ENCODE results near the gene LRRC8E. TPM values are rescaled to one million over a fixed set of nuclear protein-coding genes. Genes with fewer than 3 reads are reported as not detected.

The LRRC8E gene
- not detected in 2 replicates for total RNA-seq (2014; rRNA removed; shearing (Covaris generic); ENCODE audit: low replicate concordance)

DNA sequence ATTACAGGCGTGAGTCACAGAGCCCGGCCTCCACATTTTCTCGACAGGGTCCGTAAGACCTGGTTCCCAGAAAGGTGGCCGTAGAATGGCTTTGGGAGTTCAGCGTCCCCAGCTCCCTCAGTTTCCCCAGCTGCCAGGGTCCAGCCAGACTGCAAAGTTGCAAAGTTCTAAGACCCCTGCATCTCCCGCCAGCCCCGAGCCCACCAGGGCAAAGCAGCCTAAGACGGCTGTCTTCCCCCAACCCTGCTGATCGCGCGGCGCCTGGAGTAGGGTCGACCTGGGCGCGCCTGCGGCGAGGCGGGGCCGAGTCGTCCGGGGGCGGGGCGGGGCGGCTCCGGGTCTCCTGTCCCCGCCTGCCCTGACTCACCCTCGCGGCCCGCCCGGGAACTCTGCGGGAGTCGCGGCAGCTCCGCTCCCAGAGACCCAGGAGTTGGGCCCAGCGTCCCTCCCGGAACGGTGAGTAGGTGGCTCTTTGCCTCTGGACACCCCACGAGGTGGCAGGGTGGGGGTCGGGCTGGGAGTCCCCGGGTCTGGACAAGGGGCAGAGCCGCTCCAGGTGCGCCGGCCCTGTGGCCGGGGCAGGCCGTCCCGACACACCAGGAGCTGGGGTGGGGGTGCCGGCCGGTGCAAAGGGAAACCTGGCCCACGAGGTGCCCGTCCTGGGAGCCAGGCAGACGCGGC lies at the start of gene LRRC8E:
LRRC8E (plus strand) TSS at position 366 of the 681 bp plus-strand sequence. CDS start 7,094 bp downstream, outside the sequence.
- Histone ChIP-seq H3K4me3 (ENCODE audit: low read length) (no peak within 1 kb of the TSS), H3K36me3 (ENCODE audit: insufficient read depth, low read length) (no peaks in the 10 kb centered on the region), H2AFZ (ENCODE audit: low read length) (no peak within 1 kb of the TSS), H3K4me2 (ENCODE audit: low read depth, low read length, poor library complexity, severe bottlenecking) (no peak within 1 kb of the TSS), H3K4me1 (ENCODE audit: low read length) (no peaks in the 10 kb centered on the region), H3K9ac (ENCODE audit: low read length) (no peak within 1 kb of the TSS), H3K79me2 (ENCODE audit: low read length) (no peaks in the 10 kb centered on the region), H3K9me2 (replicated peaks; ENCODE audit: insufficient read depth, low read length) (no peaks in the 10 kb centered on the region), H3K9me3 (ENCODE audit: low read length) (no peaks in the 10 kb centered on the region), H4K20me1 (ENCODE audit: insufficient read depth, low read depth, low read length) (no peaks in the 10 kb centered on the region), H3K27me3 (ENCODE audit: low read length) (no peaks in the 10 kb centered on the region), H3K27ac (ENCODE audit: low read length) (no peak within 1 kb of the TSS)
- no peak for DNase-seq

DNA sequence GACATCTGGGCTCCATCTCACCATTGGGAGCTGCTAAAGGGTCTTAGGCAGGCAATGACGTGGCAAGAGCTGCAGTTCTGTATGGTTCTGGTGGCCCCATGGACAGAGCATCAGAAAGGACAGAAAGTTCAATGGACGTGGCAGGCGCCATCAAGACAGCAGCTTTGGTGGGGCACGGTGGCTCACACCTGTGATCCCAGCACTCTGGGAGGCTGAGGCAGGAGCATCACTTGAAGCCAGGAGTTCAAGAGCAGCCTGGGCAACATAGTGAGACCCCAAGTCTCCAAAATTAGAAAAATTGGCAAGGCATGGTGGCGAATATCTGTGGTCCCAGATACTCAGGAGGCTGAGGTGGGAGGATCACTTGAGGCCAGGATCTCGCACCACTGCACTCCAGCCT lies 48.8 kb upstream of the LRRC8E start:
- Histone ChIP-seq H2AFZ (ENCODE audit: low read length) (no peak overlapping the region), H4K20me1 (ENCODE audit: insufficient read depth, low read depth, low read length) (no peaks in the 10 kb centered on the region), H3K9ac (ENCODE audit: low read length) (no peak overlapping the region), H3K9me3 (ENCODE audit: low read length) (peaks cover 3% of the 10 kb centered on the region; the same call in 1 of the 2 replicates), H3K4me2 (ENCODE audit: low read depth, low read length, poor library complexity, severe bottlenecking) (no peak overlapping the region), H3K9me2 (replicated peaks; ENCODE audit: insufficient read depth, low read length) (no peaks in the 10 kb centered on the region), H3K27ac (ENCODE audit: low read length) (no peak overlapping the region), H3K27me3 (ENCODE audit: low read length) (no peaks in the 10 kb centered on the region), H3K4me3 (ENCODE audit: low read length) (no peak overlapping the region), H3K36me3 (ENCODE audit: insufficient read depth, low read length) (no peaks in the 10 kb centered on the region), H3K79me2 (ENCODE audit: low read length) (no peaks in the 10 kb centered on the region), H3K4me1 (ENCODE audit: low read length) (no peaks in the 10 kb centered on the region)
- no peak for DNase-seq

DNA sequence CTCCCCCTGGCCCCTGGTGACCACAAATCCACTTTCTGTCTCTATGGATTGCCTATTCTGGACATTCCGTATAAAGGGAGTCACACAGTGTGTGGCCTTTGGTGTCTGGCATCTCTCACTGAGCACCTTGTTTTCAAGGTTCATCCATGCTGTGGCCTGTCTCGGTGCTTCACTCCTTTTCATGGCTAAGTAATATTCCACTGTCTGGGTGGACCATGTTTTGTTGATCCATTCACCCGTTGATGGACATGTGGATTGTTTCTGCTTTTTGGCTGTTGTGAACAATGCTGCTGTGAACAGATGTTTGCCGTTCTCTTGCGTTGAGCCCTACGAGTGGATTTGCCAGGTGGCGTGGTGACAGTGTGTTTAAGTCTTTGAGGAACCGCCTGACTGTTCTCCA lies 47.7 kb upstream of the LRRC8E start:
- no peak overlapping the region for H2AFZ ChIP-seq (ENCODE audit: low read length)
- H3K9ac ChIP-seq (ENCODE audit: low read length): no peak overlapping the region
- no peaks in the 10 kb centered on the region for H3K4me1 ChIP-seq (ENCODE audit: low read length)
- no peak overlapping the region for H3K4me2 ChIP-seq (ENCODE audit: low read depth, low read length, poor library complexity, severe bottlenecking)
- H4K20me1 ChIP-seq (ENCODE audit: insufficient read depth, low read depth, low read length): no peaks in the 10 kb centered on the region
- no peak overlapping the region for H3K27ac ChIP-seq (ENCODE audit: low read length)
- no peaks in the 10 kb centered on the region for H3K79me2 ChIP-seq (ENCODE audit: low read length)
- peaks cover 3% of the 10 kb centered on the region; the same call in 1 of the 2 replicates for H3K9me3 ChIP-seq (ENCODE audit: low read length)
- no peak for DNase-seq
- no peaks in the 10 kb centered on the region for H3K9me2 ChIP-seq (replicated peaks; ENCODE audit: insufficient read depth, low read length)
- no peaks in the 10 kb centered on the region for H3K36me3 ChIP-seq (ENCODE audit: insufficient read depth, low read length)
- H3K4me3 ChIP-seq (ENCODE audit: low read length): no peak overlapping the region
- no peaks in the 10 kb centered on the region for H3K27me3 ChIP-seq (ENCODE audit: low read length)

DNA sequence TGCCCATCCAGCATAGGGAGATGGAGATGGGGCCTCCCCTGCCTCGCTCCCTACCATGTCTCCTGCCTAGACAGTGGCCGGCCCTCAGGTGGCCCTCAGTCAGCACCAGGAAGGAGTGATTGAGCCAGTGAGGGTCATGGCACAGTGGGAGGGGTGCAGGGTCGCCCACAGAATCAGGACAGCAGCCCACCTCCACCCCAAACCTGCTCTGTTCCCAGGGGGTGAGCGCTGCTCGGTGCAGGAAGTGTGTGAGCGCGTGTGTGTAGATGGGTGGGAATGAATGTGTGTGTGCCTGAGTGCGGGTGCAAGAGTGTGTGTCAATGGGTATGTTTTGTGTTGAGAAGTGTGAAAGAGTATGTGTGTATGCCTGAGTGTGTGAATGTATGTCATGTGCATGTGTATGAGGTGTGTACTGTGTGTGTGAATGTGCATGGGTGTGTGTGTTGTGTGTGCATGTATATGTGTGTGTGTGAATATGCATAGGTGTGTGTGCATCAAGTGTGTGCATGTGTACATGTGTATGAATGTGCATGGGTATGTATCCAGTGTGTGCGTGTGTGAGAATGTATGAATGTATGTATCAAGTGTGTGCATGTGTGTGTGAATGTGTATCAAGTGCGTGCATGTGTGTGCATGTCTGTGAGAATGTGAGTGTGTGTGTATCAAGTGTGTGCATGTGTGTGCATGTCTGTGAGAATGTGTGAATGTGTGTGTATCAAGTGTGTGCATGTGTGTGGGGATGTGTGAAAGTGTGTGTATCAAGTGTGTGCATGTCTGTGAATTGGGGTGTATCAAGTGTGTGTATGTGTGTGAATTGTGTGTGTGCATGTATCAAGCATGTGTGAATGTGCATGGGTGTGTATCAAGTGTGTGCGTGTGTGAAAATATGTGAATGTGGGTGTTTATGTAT lies 46.3 kb upstream of the LRRC8E start:
- no peak for DNase-seq
- no peak overlapping the region for H3K4me2 ChIP-seq (ENCODE audit: low read depth, low read length, poor library complexity, severe bottlenecking)
- H3K9ac ChIP-seq (ENCODE audit: low read length): no peak overlapping the region
- no peaks in the 10 kb centered on the region for H3K9me2 ChIP-seq (replicated peaks; ENCODE audit: insufficient read depth, low read length)
- no peaks in the 10 kb centered on the region for H4K20me1 ChIP-seq (ENCODE audit: insufficient read depth, low read depth, low read length)
- H2AFZ ChIP-seq (ENCODE audit: low read length): no peak overlapping the region
- H3K9me3 ChIP-seq (ENCODE audit: low read length): peaks cover 3% of the 10 kb centered on the region; the same call in 1 of the 2 replicates
- no peaks in the 10 kb centered on the region for H3K4me1 ChIP-seq (ENCODE audit: low read length)
- H3K27me3 ChIP-seq (ENCODE audit: low read length): no peaks in the 10 kb centered on the region
- H3K4me3 ChIP-seq (ENCODE audit: low read length): no peak overlapping the region
- no peaks in the 10 kb centered on the region for H3K79me2 ChIP-seq (ENCODE audit: low read length)
- no peaks in the 10 kb centered on the region for H3K36me3 ChIP-seq (ENCODE audit: insufficient read depth, low read length)
- H3K27ac ChIP-seq (ENCODE audit: low read length): no peak overlapping the region

DNA sequence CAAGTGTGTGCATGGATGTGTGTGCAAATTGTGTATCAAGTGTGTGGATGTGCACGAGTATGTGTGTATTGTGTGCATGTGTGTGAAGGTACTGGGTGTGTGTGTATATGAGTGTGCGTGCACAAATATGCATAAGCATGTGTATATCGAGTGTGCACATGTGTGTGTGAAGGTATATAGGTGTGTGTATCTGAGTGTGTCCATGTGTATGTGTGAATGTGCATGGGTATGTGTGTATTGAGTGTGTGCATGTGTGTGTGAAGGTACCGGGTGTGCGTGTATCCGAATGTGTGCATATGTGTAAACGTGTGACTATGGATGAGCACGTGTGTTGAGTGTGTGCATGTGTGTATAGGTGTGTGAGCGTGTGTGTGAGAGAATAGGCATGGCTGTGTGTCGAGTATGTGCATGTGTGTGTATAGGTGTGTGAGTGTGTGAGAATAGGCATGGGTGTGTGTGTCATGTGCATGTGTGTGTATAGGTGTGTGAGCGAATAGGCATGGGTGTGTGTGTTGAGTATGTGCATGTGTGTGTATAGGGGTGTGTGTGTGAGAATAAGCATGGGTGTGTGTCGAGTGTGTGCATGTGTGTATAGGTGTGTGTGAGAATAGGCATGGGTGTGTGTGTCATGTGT lies 45.5 kb upstream of the LRRC8E start:
- Histone ChIP-seq H3K9ac (ENCODE audit: low read length) (no peak overlapping the region), H3K9me2 (replicated peaks; ENCODE audit: insufficient read depth, low read length) (no peaks in the 10 kb centered on the region), H3K4me3 (ENCODE audit: low read length) (no peak overlapping the region), H4K20me1 (ENCODE audit: insufficient read depth, low read depth, low read length) (no peaks in the 10 kb centered on the region), H2AFZ (ENCODE audit: low read length) (no peak overlapping the region), H3K27ac (ENCODE audit: low read length) (no peak overlapping the region), H3K79me2 (ENCODE audit: low read length) (no peaks in the 10 kb centered on the region), H3K4me2 (ENCODE audit: low read depth, low read length, poor library complexity, severe bottlenecking) (no peak overlapping the region), H3K36me3 (ENCODE audit: insufficient read depth, low read length) (no peaks in the 10 kb centered on the region), H3K9me3 (ENCODE audit: low read length) (peaks cover 3% of the 10 kb centered on the region; the same call in 1 of the 2 replicates), H3K27me3 (ENCODE audit: low read length) (no peaks in the 10 kb centered on the region), H3K4me1 (ENCODE audit: low read length) (no peaks in the 10 kb centered on the region)
- no peak for DNase-seq

DNA sequence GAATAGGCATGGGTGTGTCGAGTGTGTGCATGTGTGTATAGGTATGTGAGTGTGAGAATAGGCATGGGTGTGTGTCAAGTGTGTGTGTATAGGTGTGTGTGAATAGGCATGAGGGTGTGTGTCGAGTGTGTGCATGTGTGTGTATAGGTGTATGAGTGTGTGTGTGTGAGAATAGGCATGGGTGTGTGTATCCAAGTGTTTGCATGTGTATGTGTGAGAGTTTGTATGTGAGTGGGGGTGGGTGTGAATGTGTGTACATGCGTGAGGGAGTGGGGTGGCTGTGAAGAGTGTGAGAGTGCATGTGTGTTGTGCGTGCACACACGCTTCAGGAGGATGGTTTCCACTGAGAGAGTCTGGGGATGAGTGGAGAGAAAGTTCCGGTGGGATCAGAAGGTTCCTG lies 44.8 kb upstream of the LRRC8E start:
- Histone ChIP-seq H4K20me1 (ENCODE audit: insufficient read depth, low read depth, low read length) (no peaks in the 10 kb centered on the region), H3K79me2 (ENCODE audit: low read length) (no peaks in the 10 kb centered on the region), H3K9me3 (ENCODE audit: low read length) (peaks cover 3% of the 10 kb centered on the region; the same call in 1 of the 2 replicates), H3K9ac (ENCODE audit: low read length) (no peak overlapping the region), H3K27ac (ENCODE audit: low read length) (no peak overlapping the region), H3K4me2 (ENCODE audit: low read depth, low read length, poor library complexity, severe bottlenecking) (no peak overlapping the region), H3K4me3 (ENCODE audit: low read length) (no peak overlapping the region), H2AFZ (ENCODE audit: low read length) (no peak overlapping the region), H3K9me2 (replicated peaks; ENCODE audit: insufficient read depth, low read length) (no peaks in the 10 kb centered on the region), H3K36me3 (ENCODE audit: insufficient read depth, low read length) (no peaks in the 10 kb centered on the region), H3K4me1 (ENCODE audit: low read length) (no peaks in the 10 kb centered on the region), H3K27me3 (ENCODE audit: low read length) (no peaks in the 10 kb centered on the region)
- DNase-seq: no peak

DNA sequence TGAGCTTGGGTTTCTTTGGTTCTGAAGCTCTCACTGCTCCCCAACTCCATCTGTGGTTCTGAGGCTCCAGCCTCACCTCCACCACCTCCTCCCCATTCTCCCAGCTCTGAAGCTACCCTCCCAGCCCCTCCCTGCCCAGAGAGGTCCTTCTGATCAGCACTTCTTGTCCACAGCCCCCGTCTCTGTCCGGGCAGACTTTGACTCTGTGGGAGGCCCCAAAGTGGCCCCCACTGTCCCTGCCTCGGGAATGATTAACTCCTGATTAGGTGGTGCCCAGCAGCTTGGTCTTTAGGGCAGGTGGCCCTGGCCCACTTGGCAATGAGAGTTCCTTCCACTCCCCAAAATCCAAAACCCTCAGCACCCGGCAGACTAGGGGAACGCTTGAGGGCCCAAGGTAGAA lies 43.9 kb upstream of the LRRC8E start:
- no peaks in the 10 kb centered on the region for H3K79me2 ChIP-seq (ENCODE audit: low read length)
- H3K36me3 ChIP-seq (ENCODE audit: insufficient read depth, low read length): no peaks in the 10 kb centered on the region
- H3K4me3 ChIP-seq (ENCODE audit: low read length): no peak overlapping the region
- no peak overlapping the region for H2AFZ ChIP-seq (ENCODE audit: low read length)
- no peak overlapping the region for H3K4me2 ChIP-seq (ENCODE audit: low read depth, low read length, poor library complexity, severe bottlenecking)
- no peaks in the 10 kb centered on the region for H4K20me1 ChIP-seq (ENCODE audit: insufficient read depth, low read depth, low read length)
- no peak for DNase-seq
- no peaks in the 10 kb centered on the region for H3K9me2 ChIP-seq (replicated peaks; ENCODE audit: insufficient read depth, low read length)
- no peak overlapping the region for H3K9ac ChIP-seq (ENCODE audit: low read length)
- H3K4me1 ChIP-seq (ENCODE audit: low read length): no peaks in the 10 kb centered on the region
- H3K27ac ChIP-seq (ENCODE audit: low read length): no peak overlapping the region
- no peaks in the 10 kb centered on the region for H3K27me3 ChIP-seq (ENCODE audit: low read length)
- peaks cover 3% of the 10 kb centered on the region; the same call in 1 of the 2 replicates for H3K9me3 ChIP-seq (ENCODE audit: low read length)

DNA sequence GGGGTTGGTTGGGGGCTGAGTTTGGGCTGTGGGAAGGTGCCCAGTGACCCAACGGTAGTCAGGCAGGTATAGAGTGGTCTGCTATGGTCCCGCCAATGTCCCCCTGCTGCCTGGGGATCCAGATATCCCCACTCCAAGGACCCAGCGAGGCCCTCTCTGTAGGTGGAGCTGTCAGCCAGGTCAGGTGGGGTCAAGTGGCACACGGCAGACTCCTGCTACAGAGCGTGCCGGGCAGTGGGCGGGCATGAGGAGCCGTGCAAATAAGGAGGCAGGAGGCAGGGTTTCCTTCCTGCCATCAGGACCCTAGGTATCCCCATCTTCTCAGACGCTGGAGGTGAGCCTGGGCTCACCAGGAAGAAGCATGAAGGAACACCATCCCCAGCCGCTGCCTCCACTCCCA lies 43.4 kb upstream of the LRRC8E start:
- Histone ChIP-seq H3K27ac (ENCODE audit: low read length) (no peak overlapping the region), H3K4me2 (ENCODE audit: low read depth, low read length, poor library complexity, severe bottlenecking) (no peak overlapping the region), H4K20me1 (ENCODE audit: insufficient read depth, low read depth, low read length) (no peaks in the 10 kb centered on the region), H3K27me3 (ENCODE audit: low read length) (no peaks in the 10 kb centered on the region), H3K9me3 (ENCODE audit: low read length) (peaks cover 3% of the 10 kb centered on the region; the same call in 1 of the 2 replicates), H3K36me3 (ENCODE audit: insufficient read depth, low read length) (no peaks in the 10 kb centered on the region), H3K9ac (ENCODE audit: low read length) (no peak overlapping the region), H2AFZ (ENCODE audit: low read length) (no peak overlapping the region), H3K79me2 (ENCODE audit: low read length) (no peaks in the 10 kb centered on the region), H3K4me1 (ENCODE audit: low read length) (no peaks in the 10 kb centered on the region), H3K9me2 (replicated peaks; ENCODE audit: insufficient read depth, low read length) (no peaks in the 10 kb centered on the region), H3K4me3 (ENCODE audit: low read length) (no peak overlapping the region)
- no peak for DNase-seq
